HepG2 (cell line): ENCODE results near the gene ATP8B1.

Experiments used
- NFYB ChIP-seq: sonication (generic); formaldehyde crosslinking; IDR thresholded peaks from 2 replicates; pipeline ENCODE4 v1.4.0; 2020; ENCODE audit warnings: missing genetic modification reagents
- NR2F2 ChIP-seq: IDR thresholded peaks from 2 replicates; pipeline ENCODE4 v1.6.1; 2012; ENCODE audit warnings: low read depth, inconsistent platforms, borderline replicate concordance
- SUZ12 ChIP-seq: fragments of 150-350 bp; IDR thresholded peaks from 2 replicates; pipeline ENCODE4 v1.6.1; 2014; ENCODE audit warnings: low read depth, low read length
- ZNF282 ChIP-seq: fragments of 450-650 bp; IDR thresholded peaks from 2 replicates; pipeline ENCODE4 v1.6.1; 2018; ENCODE audit not compliant: partially characterized antibody
- ZNF34 ChIP-seq: sonication (generic); formaldehyde crosslinking; IDR thresholded peaks from 2 replicates; pipeline ENCODE4 v1.4.0; 2020; ENCODE audit warnings: mild to moderate bottlenecking, missing genetic modification reagents, borderline replicate concordance
- TF ChIP-seq, protein P1 (sequence below): sonication (generic); formaldehyde crosslinking; IDR thresholded peaks from 2 replicates; pipeline ENCODE4 v1.4.0; 2020; ENCODE audit warnings: missing genetic modification reagents

DNA sequence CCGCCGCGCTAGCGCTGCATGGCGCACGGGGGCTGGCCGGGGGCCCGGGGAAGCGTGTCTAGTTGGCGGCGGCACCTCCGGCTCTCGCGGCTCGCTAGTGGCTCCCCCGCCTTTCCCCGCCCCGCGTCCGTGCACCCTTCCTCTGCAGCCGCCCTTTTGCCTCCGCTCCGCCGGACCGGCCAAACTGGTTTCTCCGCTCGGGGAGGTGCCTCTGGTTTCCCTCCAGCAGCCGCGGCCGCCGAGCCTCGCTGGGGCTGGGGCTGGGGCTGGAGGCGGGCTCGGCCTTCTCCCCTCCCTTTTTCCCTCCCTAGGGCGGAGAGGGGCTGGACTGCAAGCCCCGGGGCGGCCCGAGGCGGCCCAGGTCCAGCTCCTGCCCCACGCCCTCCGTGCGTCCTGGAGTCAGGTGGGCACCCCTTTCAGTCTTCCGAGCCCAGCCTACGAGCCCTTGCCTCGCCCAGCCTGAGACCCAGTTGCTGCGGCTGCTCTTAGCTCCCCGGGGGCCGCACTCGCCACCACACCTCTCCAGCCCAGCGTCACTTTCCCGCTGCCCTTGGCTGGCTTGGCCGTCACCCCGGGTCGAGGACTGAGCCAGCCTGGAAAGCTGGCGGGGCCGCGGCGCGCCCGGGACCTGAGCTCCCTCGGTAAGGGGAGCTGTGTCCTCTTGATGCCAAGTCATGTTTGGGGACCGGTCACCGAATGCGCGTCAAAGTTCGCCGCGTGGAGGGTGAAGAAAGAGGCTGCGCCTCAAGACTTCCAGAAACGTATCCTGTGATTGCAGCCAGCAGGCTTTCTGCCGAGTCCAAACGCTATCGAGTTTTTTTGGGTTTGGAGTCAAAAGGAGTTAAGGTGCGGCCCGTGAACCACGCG, at the start of gene ATP8B1:
- TF ChIP-seq ZNF282 = no peak
- TF ChIP-seq NFYB = no peak
- no peak for TF ChIP-seq ZNF34 (CRISPR knock-in tag)
- TF ChIP-seq NR2F2 = no peak
- TF ChIP-seq, protein P1, sequence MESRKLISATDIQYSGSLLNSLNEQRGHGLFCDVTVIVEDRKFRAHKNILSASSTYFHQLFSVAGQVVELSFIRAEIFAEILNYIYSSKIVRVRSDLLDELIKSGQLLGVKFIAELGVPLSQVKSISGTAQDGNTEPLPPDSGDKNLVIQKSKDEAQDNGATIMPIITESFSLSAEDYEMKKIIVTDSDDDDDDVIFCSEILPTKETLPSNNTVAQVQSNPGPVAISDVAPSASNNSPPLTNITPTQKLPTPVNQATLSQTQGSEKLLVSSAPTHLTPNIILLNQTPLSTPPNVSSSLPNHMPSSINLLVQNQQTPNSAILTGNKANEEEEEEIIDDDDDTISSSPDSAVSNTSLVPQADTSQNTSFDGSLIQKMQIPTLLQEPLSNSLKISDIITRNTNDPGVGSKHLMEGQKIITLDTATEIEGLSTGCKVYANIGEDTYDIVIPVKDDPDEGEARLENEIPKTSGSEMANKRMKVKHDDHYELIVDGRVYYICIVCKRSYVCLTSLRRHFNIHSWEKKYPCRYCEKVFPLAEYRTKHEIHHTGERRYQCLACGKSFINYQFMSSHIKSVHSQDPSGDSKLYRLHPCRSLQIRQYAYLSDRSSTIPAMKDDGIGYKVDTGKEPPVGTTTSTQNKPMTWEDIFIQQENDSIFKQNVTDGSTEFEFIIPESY (CRISPR knock-in tag) = no peak
- TF ChIP-seq SUZ12 = no peak
